Activated CD4-positive, alpha-beta T cell treated with anti-CD3 and anti-CD28 coated beads for 36 hours (primary cell): Measurements from ENCODE around the gene DNAJC30. TPM values are rescaled to one million over a fixed set of nuclear protein-coding genes. Genes with fewer than 3 reads are reported as not detected.

Source experiments
- ATAC-seq: fragments of 200-7000 bp; cut with Tn5 transposase; one replicate; pipeline ENCODE4 v1.10.0; 2021; ENCODE audit warnings: mild to moderate bottlenecking, moderate library complexity
- CTCF ChIA-PET: fragments of 350-600 bp; sonication (Branson Sonifier 250); formaldehyde crosslinking; loops from one replicate; lab custom pipeline; 2021; ENCODE audit warnings: antibody characterized with exemption; lab: Charles Lee
- POLR2A ChIA-PET: fragments of 350-600 bp; sonication (Branson Sonifier 250); formaldehyde crosslinking; loops from one replicate; lab custom pipeline; 2021; ENCODE audit warnings: antibody characterized with exemption, inconsistent platforms; lab: Charles Lee
- DNase-seq: peaks from one replicate; pipeline ENCODE4 v3.0.0-alpha.2; 2020
- H3K27ac Mint-ChIP-seq: one replicate; pipeline ENCODE4 v1.8.0; 2021; ENCODE audit warnings: mixed read lengths
- H3K27me3 Mint-ChIP-seq: one replicate; pipeline ENCODE4 v1.8.0; 2021; ENCODE audit warnings: mixed read lengths
- H3K36me3 Mint-ChIP-seq: one replicate; pipeline ENCODE4 v1.8.0; 2021; ENCODE audit warnings: low read depth, mixed read lengths
- H3K4me1 Mint-ChIP-seq: one replicate; pipeline ENCODE4 v1.8.0; 2021; ENCODE audit warnings: mixed read lengths
- H3K4me3 Mint-ChIP-seq: one replicate; pipeline ENCODE4 v1.8.0; 2021; ENCODE audit warnings: mild to moderate bottlenecking, moderate library complexity, mixed read lengths
- H3K9me3 Mint-ChIP-seq: one replicate; pipeline ENCODE4 v1.8.0; 2021; ENCODE audit warnings: low read depth, mixed read lengths
- intact Hi-C, 2 experiments: fragments of 100-400 bp; cut with DNase I in 1 of 2; cut with micrococcal nuclease in 1 of 2; formaldehyde crosslinking; loops; one replicate each; pipeline versions ENCODE4 v1.14.2 to v1.15.1; 2022 to 2024; cut with DNase I, micrococcal nuclease
- total RNA-seq, 2 experiments: library from RNA; stranded (reverse); gene quantifications; one replicate each; pipeline ENCODE4 v1.2.3, GENCODE V29; 2021

DNAJC30 gene
- total RNA-seq, 2 experiments from 2014 or later, result 6.9 to 7.8 TPM

- ChIA-PET POLR2A (interaction anchor here (1.0 to 1.4 kb wide), 2 partner anchors 14 to 16 kb away, joined by 3 to 5 read pairs; no protein-coding TSS in a partner anchor), CTCF (interaction anchor here (1.1 to 4.0 kb wide), 9 partner anchors 9 to 95 kb away, joined by 3 to 21 read pairs (median 8); no protein-coding TSS in a partner anchor)
- intact Hi-C loops, result no loop called here
- DNase-seq (peak; percentile 59), ATAC-seq (no peak)
- Mint-ChIP-seq H3K4me1 (peaks cover 9% of the 10 kb centered on the region), H3K4me3 (no peak overlapping the region), H3K27me3 (no peaks in the 10 kb centered on the region), H3K27ac (no peak overlapping the region), H3K9me3 (no peaks in the 10 kb centered on the region), H3K36me3 (peaks cover 36% of the 10 kb centered on the region)
These were observed 18.2 kb upstream of the DNAJC30 start for GRCh38 chr7:73701357-73701995.

DNA sequence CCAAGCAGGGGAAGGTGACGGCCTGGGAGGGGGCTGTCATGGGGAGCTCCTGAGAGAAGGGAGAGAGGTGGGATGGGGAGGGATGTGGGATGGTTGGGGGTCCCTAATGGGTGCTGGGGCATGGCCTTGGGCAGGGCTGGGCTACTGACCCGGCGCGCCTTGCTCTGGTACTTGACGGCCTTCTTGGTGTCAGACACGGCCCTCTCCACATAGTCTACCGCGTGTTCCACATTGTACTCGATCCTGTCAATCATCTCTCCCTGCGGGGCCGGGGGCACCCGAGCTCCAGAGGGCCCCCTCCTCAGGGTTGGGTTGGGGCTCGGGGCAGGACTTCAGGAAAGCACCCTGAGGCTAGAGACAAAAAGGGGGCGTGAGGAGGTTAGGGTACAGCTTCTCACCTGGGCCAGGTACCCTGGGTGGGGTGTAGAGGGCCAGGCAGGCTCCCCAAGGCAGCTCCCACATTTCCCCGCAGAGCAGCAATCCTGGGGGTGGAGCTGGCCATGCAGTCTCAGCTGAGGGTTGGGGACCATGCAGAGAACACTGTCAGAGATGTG, 17.4 kb upstream of the DNAJC30 start:
- Mint-ChIP-seq H3K4me3 (no peak overlapping the region), H3K36me3 (peaks cover 41% of the 10 kb centered on the region), H3K4me1 (peaks cover 5% of the 10 kb centered on the region), H3K27me3 (no peaks in the 10 kb centered on the region), H3K9me3 (no peaks in the 10 kb centered on the region), H3K27ac (no peak overlapping the region)
- ChIA-PET CTCF (interaction anchor here (0.9 to 4.0 kb wide), 8 partner anchors 9 to 94 kb away, joined by 3 to 21 read pairs (median 9); partner anchors contain the start of gene STX1A), POLR2A (interaction anchor here (1.4 kb wide), 1 partner anchor 15 kb away, joined by 5 read pairs; no protein-coding TSS in a partner anchor)
- intact Hi-C loops, result no loop called here
- no peak for DNase-seq
- ATAC-seq, result no peak

DNA sequence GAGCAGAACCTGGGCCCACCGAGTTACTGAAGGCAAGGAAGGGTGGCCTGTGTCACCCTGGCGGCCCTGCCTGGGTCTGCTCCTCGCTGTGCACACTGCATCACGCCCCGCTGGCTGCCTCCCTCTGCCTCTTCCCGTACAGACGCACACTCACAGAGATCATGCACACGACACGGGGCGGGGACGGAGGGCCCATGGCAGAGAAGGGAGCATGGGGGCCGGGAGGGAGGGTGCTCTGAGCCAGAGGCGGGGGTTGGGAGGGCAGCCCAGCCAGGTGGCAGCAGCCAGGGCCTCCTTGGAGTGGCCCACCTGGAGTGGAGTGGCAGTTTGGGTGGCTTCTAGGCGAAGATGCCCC, 16.8 kb upstream of the DNAJC30 start:
- no peaks in the 10 kb centered on the region for H3K9me3 Mint-ChIP-seq
- H3K36me3 Mint-ChIP-seq, result peaks cover 44% of the 10 kb centered on the region
- H3K27ac Mint-ChIP-seq, result no peak overlapping the region
- H3K4me1 Mint-ChIP-seq, result peaks cover 5% of the 10 kb centered on the region
- H3K27me3 Mint-ChIP-seq, result no peaks in the 10 kb centered on the region
- ATAC-seq (no peak), DNase-seq (no peak)
- CTCF ChIA-PET, result interaction anchor here (1.1 to 2.3 kb wide), 4 partner anchors 25 to 93 kb away, joined by 3 to 13 read pairs (median 4); no protein-coding TSS in a partner anchor
- POLR2A ChIA-PET, result no interaction called here
- no peak overlapping the region for H3K4me3 Mint-ChIP-seq
- intact Hi-C loops, result no loop called here

- ChIA-PET CTCF (interaction anchor here (1.7 kb wide), 1 partner anchor 25 kb away, joined by 5 read pairs; no protein-coding TSS in a partner anchor), POLR2A (interaction anchor here (0.6 kb wide), 1 partner anchor 11 kb away, joined by 3 read pairs; no protein-coding TSS in a partner anchor)
- ATAC-seq (no peak), DNase-seq (no peak)
- Mint-ChIP-seq H3K9me3 (no peaks in the 10 kb centered on the region), H3K27ac (no peak overlapping the region), H3K4me1 (peaks cover 5% of the 10 kb centered on the region), H3K36me3 (peaks cover 47% of the 10 kb centered on the region), H3K4me3 (no peak overlapping the region), H3K27me3 (no peaks in the 10 kb centered on the region)
- intact Hi-C loops, result no loop called here
These were observed 16.3 kb upstream of the DNAJC30 start for GRCh38 chr7:73699370-73700068.

DNA sequence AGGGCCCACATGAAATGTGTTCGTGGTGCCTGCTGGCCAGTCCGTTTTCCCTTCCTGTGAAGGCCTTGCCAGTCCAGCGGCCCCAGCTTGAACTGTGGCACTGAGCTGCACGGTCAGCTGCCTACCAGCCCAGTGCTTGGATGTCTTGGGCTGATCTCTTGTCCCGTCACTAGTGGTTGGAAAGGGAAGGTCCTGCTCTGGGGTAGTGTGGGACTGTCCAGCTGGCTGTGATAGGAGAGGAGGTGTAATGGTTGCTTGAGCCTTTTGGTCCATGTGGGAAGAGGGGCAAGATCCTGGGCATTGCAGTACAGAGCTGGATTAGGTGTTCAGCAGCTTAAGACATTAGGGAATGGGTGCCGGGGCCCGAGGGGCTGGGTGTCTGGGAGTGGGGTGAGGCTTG, 15.2 kb upstream of the DNAJC30 start:
- Mint-ChIP-seq H3K4me1 (peaks cover under 1% of the 10 kb centered on the region), H3K27me3 (no peaks in the 10 kb centered on the region), H3K36me3 (peaks cover 51% of the 10 kb centered on the region), H3K27ac (no peak overlapping the region), H3K9me3 (no peaks in the 10 kb centered on the region), H3K4me3 (no peak overlapping the region)
- DNase-seq (no peak), ATAC-seq (no peak)
- ChIA-PET POLR2A (interaction anchor here (0.6 to 0.7 kb wide), 3 partner anchors 15 to 26 kb away, joined by 3 to 4 read pairs (median 3); partner anchors contain the start of genes BUD23, DNAJC30 and STX1A), CTCF (interaction anchor here (0.8 to 1.9 kb wide), 2 partner anchors 27 to 74 kb away, joined by 3 to 8 read pairs; partner anchors contain the start of gene MLXIPL)
- intact Hi-C loops, result no loop called here

DNA sequence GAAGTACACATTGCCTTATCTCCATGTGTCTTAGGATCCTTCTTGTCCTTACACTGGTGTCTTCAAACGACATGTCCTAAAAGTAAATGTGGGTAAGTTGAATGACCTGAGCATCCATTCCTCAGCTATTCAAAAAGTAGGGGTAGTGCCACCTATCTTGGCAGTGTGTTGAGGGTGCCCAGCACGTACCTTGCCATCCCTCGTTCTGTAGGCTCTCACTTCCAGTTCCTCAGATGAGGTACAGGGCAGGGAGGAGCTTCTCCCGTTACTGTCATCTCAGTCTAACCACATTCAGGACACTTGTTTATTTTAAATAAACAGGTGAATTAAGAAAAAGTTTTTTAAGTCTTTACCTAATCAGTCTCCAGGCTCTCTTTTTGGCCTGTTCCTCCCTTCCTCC, 13.1 kb upstream of the DNAJC30 start:
- H3K27ac Mint-ChIP-seq, result no peak overlapping the region
- H3K4me1 Mint-ChIP-seq, result no peaks in the 10 kb centered on the region
- ChIA-PET CTCF (interaction anchor here (0.9 to 2.1 kb wide), 5 partner anchors 9 to 90 kb away, joined by 3 to 6 read pairs (median 4); partner anchors contain the start of gene VPS37D), POLR2A (interaction anchor here (1.0 kb wide), 1 partner anchor 10 kb away, joined by 6 read pairs; no protein-coding TSS in a partner anchor)
- no peak for ATAC-seq
- no peaks in the 10 kb centered on the region for H3K9me3 Mint-ChIP-seq
- peaks cover 48% of the 10 kb centered on the region for H3K36me3 Mint-ChIP-seq
- DNase-seq, result no peak
- H3K4me3 Mint-ChIP-seq, result no peak overlapping the region
- H3K27me3 Mint-ChIP-seq, result no peaks in the 10 kb centered on the region
- intact Hi-C loops, result no loop called here

- ChIA-PET CTCF (interaction anchor here (1.1 to 2.5 kb wide), 2 partner anchors 11 to 84 kb away, joined by 3 to 17 read pairs; no protein-coding TSS in a partner anchor), POLR2A (no interaction called here)
- H3K4me1 Mint-ChIP-seq, result peaks cover 15% of the 10 kb centered on the region
- H3K36me3 Mint-ChIP-seq, result peaks cover 48% of the 10 kb centered on the region
- no peaks in the 10 kb centered on the region for H3K9me3 Mint-ChIP-seq
- H3K4me3 Mint-ChIP-seq, result no peak overlapping the region
- ATAC-seq, result no peak
- intact Hi-C loops, result no loop called here
- DNase-seq, result no peak
- H3K27ac Mint-ChIP-seq, result no peak overlapping the region
- no peaks in the 10 kb centered on the region for H3K27me3 Mint-ChIP-seq
These were observed 7.4 kb upstream of the DNAJC30 start for GRCh38 chr7:73690646-73691045.

DNA sequence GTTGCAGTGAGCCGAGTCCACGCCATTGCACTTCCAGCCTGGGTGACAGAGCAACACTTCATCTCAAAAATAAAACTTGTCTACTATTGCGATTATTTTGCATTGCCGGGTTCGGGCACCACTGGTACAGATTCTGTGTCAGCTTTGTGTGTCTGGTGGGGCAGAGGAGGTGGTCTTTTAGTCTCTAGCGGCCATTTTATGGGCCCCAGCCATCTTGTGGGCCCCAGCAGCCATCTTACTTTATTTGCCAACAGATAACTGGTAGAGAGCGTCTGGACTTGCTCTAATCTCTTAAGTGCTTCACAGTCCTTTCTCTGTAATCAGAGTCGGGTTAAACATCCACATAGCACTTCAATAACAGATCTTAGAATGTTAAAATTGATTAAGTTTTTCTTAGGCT, 5.0 kb upstream of the DNAJC30 start:
- CTCF ChIA-PET, result interaction anchor here (1.2 kb wide), 1 partner anchor 37 kb away, joined by 3 read pairs; no protein-coding TSS in a partner anchor
- ATAC-seq, result no peak
- H3K27me3 Mint-ChIP-seq, result no peaks in the 10 kb centered on the region
- no peak for DNase-seq
- H3K4me3 Mint-ChIP-seq, result no peak overlapping the region
- intact Hi-C loops, result no loop called here
- peaks cover 40% of the 10 kb centered on the region for H3K36me3 Mint-ChIP-seq
- H3K4me1 Mint-ChIP-seq, result peaks cover 25% of the 10 kb centered on the region
- no peaks in the 10 kb centered on the region for H3K9me3 Mint-ChIP-seq
- no peak overlapping the region for H3K27ac Mint-ChIP-seq
- POLR2A ChIA-PET, result no interaction called here

DNA sequence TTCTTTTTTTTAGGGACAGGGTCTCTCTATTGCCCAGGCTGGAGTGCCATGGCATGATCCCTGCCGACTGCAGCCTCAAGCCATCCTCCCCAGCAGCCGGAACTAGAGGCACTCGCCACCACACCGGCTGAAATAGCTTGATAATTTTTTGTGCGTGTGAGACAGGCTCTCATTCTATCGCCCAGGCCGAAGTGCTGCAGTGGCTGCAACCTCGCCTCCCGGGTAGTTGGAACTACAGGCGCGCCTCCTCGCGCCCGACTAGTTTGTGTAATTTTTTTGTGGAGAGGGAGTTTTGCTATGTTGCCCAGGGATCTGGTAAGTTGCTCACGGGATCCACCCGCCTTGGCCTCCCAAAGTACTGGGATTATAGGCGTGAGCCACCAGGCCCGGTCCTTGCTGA, 2.1 kb upstream of the DNAJC30 start:
- ChIA-PET POLR2A (interaction anchor here (0.6 kb wide), 1 partner anchor 33 kb away, joined by 3 read pairs; no protein-coding TSS in a partner anchor), CTCF (no interaction called here)
- intact Hi-C loops, result no loop called here
- no peak for DNase-seq
- no peaks in the 10 kb centered on the region for H3K27me3 Mint-ChIP-seq
- peaks cover 44% of the 10 kb centered on the region for H3K4me1 Mint-ChIP-seq
- ATAC-seq, result no peak
- H3K4me3 Mint-ChIP-seq, result peak overlapping the region; percentile 89
- no peak overlapping the region for H3K27ac Mint-ChIP-seq
- no peaks in the 10 kb centered on the region for H3K9me3 Mint-ChIP-seq
- H3K36me3 Mint-ChIP-seq, result peaks cover 42% of the 10 kb centered on the region

- H3K27me3 Mint-ChIP-seq, result no peaks in the 10 kb centered on the region
- peak overlapping the region; percentile 89 for H3K4me3 Mint-ChIP-seq
- ATAC-seq, result no peak
- peak overlapping the region; percentile 96 for H3K27ac Mint-ChIP-seq
- ChIA-PET CTCF (interaction anchor here (1.5 kb wide), 1 partner anchor 14 kb away, joined by 3 read pairs; no protein-coding TSS in a partner anchor), POLR2A (interaction anchor here (0.5 to 1.3 kb wide), 3 partner anchors 14 to 365 kb away, joined by 3 to 4 read pairs (median 3); no protein-coding TSS in a partner anchor)
- peak; percentile 27 for DNase-seq
- peaks cover 43% of the 10 kb centered on the region for H3K36me3 Mint-ChIP-seq
- no peaks in the 10 kb centered on the region for H3K9me3 Mint-ChIP-seq
- intact Hi-C loops, result loop anchor here (1.0 to 5.0 kb wide), 12 partner anchors 17 to 855 kb away; partner anchors contain the start of genes BCL7B (in 2 of the 2), STX1A (in 2 of the 2), ABHD11 (in 1 of the 2) and BAZ1B (in 1 of the 2)
- H3K4me1 Mint-ChIP-seq, result peaks cover 47% of the 10 kb centered on the region
These were observed 788 bp upstream of the DNAJC30 start for GRCh38 chr7:73683788-73684693.
